Prostate gland (tissue), 2 donors: ENCODE results near the gene CHRD. TPM values are rescaled to one million over a fixed set of nuclear protein-coding genes. Genes with fewer than 3 reads are reported as not detected.
A peak's percentile ranks its signal among the peaks of the same experiment; 100 is the strongest.

Experiments used
- DNase-seq: peaks from one replicate; pipeline ENCODE4 v3.0.0-alpha.2; 2019; ENCODE audit warnings: low spot score
- H3K27ac ChIP-seq, 2 donors: fragments of 200-600 bp; sonication (generic); 2 replicates each; pipeline ENCODE4 v1.5.1; 2017 to 2019
- H3K27me3 ChIP-seq: fragments of 200-600 bp; sonication (generic); replicated peaks from 2 replicates; pipeline ENCODE4 v1.5.1; 2019; ENCODE audit not compliant: insufficient read depth
- H3K36me3 ChIP-seq, 2 donors: fragments of 200-600 bp; sonication (generic); 1 replicate in 1 of 2; 2 replicates in 1 of 2; pipeline versions ENCODE4 v1.5.1 to v1.8.1; 2017 to 2019
- H3K4me1 ChIP-seq: fragments of 200-600 bp; sonication (generic); replicated peaks from 2 replicates; pipeline ENCODE4 v1.5.1; 2019
- H3K4me3 ChIP-seq, 2 donors: fragments of 200-600 bp; sonication (generic); 2 replicates each; pipeline ENCODE4 v1.5.1; 2017 to 2019
- H3K9me3 ChIP-seq: fragments of 200-600 bp; sonication (generic); 2 replicates; pipeline ENCODE4 v1.5.1; 2017
- POLR2A ChIP-seq: fragments of 450-650 bp; IDR thresholded peaks from one replicate; pipeline ENCODE4 v1.6.1; 2016; ENCODE audit warnings: antibody characterized with exemption, mild to moderate bottlenecking
- POLR2AphosphoS5 ChIP-seq: sonication (generic); formaldehyde crosslinking; IDR thresholded peaks from one replicate; pipeline ENCODE4 v1.6.1; 2017; ENCODE audit warnings: antibody characterized with exemption
- WGBS: methylation state at CpG from one replicate; pipeline ENCODE4 v1.1.5; 2018; 5-methylcytosine and 5-hydroxymethylcytosine counted together
- intact Hi-C: fragments of 100-400 bp; cut with DNase I; formaldehyde crosslinking; loops from one replicate; pipeline ENCODE4 v1.14.2; 2022
- total RNA-seq, 2 donors: library from RNA; depleted of rRNA; stranded (reverse); fragments of >200 nt; gene quantifications; one replicate each; pipeline ENCODE4 v1.1.0, GENCODE V29; 2016
- TF ChIP-seq, protein P1 (sequence below), 4 experiments: fragments of 200-600 bp in 2 of 4; fragments of 450-650 bp in 2 of 4; sonication (generic) in 2 of 4; IDR thresholded peaks; 1 replicate in 3 of 4; 2 replicates in 1 of 4; pipeline ENCODE4 v1.5.1; 2016 to 2019; ENCODE audit warnings: antibody characterized with exemption in 4 of 4, mild to moderate bottlenecking in 2 of 4, moderate library complexity in 2 of 4

CHRD gene
- total RNA-seq, 2 donors from 2014 or later: 2.5 to 8.0 TPM

DNA sequence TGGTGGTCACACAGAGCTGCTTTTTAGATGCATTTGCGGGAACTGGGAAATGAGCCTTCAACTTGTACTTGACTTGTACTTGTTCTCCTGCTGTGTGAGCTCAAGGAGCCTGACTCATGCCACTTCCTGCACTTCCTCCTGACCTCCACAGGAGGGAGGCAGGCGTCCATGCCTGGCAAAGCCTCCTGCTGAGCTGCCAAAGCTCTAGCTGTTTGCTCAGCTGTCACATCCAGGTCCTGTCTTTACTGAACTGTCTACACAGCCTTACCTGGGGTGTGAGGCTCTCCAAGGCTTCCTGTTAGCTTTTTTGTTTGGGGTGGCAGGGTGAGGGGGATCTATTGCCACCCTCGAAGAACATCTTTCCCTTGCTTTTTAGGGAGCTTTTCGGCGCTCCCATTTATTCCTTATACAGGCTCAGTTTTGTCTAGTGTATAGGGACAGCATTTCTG is 8.3 kb upstream of the CHRD start:
- Histone ChIP-seq H3K4me3 (no peak overlapping the region), H3K9me3 (no peaks in the 10 kb centered on the region), H3K27me3 (no peaks in the 10 kb centered on the region), H3K36me3 (no peaks in the 10 kb centered on the region), H3K27ac (no peak overlapping the region), H3K4me1 (peaks cover 6% of the 10 kb centered on the region)
- TF ChIP-seq, protein P1, sequence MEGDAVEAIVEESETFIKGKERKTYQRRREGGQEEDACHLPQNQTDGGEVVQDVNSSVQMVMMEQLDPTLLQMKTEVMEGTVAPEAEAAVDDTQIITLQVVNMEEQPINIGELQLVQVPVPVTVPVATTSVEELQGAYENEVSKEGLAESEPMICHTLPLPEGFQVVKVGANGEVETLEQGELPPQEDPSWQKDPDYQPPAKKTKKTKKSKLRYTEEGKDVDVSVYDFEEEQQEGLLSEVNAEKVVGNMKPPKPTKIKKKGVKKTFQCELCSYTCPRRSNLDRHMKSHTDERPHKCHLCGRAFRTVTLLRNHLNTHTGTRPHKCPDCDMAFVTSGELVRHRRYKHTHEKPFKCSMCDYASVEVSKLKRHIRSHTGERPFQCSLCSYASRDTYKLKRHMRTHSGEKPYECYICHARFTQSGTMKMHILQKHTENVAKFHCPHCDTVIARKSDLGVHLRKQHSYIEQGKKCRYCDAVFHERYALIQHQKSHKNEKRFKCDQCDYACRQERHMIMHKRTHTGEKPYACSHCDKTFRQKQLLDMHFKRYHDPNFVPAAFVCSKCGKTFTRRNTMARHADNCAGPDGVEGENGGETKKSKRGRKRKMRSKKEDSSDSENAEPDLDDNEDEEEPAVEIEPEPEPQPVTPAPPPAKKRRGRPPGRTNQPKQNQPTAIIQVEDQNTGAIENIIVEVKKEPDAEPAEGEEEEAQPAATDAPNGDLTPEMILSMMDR (IDR thresholded peaks at IDR 0.05): peak; percentile 67 to 97 (median 92)
- TF ChIP-seq POLR2A (no peak), POLR2AphosphoS5 (peak; percentile 91)
- intact Hi-C loops: loop anchor here (5.0 kb wide), 1 partner anchor 171 kb away; no protein-coding TSS in a partner anchor
- peak; percentile 88 for DNase-seq
- WGBS: 38% methylated on average over 5 of the region's 5 CpGs

DNA sequence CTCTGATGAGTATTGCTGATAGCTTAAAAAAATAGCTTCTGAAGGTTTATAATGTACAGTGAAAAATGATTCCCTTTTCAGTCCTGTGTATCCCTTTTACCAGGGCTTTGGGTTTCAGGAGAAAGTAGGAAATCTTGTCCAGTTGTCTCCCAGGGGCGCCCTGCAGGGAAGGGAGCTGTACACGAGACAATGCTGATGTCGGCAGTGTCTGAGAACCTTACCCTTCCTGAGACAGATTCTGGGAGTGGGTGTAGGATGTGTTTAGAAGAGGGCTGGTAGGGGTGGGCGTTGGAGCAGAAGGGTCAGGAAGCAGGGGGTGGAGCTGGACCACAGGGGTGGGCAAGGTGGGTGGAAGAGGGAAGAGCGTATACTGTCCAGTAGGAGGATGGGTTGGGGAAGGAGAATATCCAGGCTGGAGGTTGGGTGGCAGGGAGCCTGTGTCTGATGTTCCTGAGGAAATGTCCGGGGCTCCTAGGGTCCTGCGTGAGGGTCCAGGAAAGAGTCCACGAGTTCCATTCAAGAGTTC is 7.5 kb upstream of the CHRD start:
- H3K36me3 ChIP-seq: no peaks in the 10 kb centered on the region
- TF ChIP-seq, protein P1 (IDR thresholded peaks at IDR 0.05): no peak
- TF ChIP-seq POLR2A (no peak), POLR2AphosphoS5 (no peak)
- 67% methylated on average over 8 of the region's 8 CpGs for WGBS
- DNase-seq: no peak
- H3K9me3 ChIP-seq: no peaks in the 10 kb centered on the region
- peaks cover 6% of the 10 kb centered on the region for H3K4me1 ChIP-seq
- H3K27me3 ChIP-seq: no peaks in the 10 kb centered on the region
- intact Hi-C loops: loop anchor here (5.0 kb wide), 1 partner anchor 170 kb away; no protein-coding TSS in a partner anchor
- H3K4me3 ChIP-seq: no peak overlapping the region
- H3K27ac ChIP-seq: no peak overlapping the region

DNA sequence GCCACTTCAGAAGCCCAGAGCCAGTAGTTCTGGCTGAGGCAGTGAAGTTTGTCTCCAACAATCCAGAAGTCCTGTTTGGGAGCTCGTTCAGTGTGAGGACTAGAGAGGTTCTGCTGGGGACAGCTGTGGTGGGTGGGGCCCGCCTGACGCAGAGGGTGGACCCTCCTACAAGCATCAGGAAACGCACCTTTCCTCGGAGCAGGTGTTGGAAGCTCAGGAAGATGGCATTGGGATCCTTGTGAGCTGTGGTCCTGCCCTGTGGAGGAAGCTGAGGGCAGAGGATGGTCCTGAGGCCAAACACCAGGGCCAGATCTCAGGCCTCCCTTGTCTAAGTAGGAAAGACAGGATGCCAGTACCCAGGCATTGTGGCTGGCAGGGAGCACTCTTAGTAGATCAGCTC is 6.9 kb upstream of the CHRD start:
- H3K4me1 ChIP-seq: peaks cover 6% of the 10 kb centered on the region
- no peak overlapping the region for H3K4me3 ChIP-seq
- no peaks in the 10 kb centered on the region for H3K9me3 ChIP-seq
- WGBS: 74% methylated on average over 5 of the region's 5 CpGs
- no peaks in the 10 kb centered on the region for H3K27me3 ChIP-seq
- no peaks in the 10 kb centered on the region for H3K36me3 ChIP-seq
- no peak for DNase-seq
- H3K27ac ChIP-seq: no peak overlapping the region
- intact Hi-C loops: loop anchor here (5.0 kb wide), 1 partner anchor 169 kb away; no protein-coding TSS in a partner anchor
- TF ChIP-seq, protein P1 (IDR thresholded peaks at IDR 0.05): no peak
- TF ChIP-seq POLR2A (no peak), POLR2AphosphoS5 (no peak)

DNA sequence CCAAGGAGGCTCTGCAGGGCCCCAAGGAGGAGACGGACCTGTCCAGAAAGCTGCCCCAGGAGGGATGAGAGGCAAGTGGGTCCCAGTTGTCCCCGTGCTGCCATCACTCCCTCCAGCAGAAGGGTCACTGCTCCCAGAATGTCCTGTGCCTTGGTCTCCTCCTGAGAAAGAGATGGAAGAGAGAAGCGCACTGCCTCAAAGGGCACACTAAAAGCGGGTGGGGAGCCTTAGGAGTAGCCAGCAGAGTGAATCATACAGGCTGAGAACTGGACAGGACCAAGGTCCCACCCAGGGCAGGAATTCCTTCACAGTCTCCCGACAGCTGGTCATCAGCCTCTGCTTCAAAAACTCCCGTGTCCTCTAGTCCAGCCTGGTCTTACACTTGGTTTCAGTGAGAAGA is 6.4 kb upstream of the CHRD start:
- Histone ChIP-seq H3K27ac (no peak overlapping the region), H3K4me3 (no peak overlapping the region), H3K36me3 (no peaks in the 10 kb centered on the region), H3K9me3 (no peaks in the 10 kb centered on the region), H3K27me3 (no peaks in the 10 kb centered on the region), H3K4me1 (peaks cover 6% of the 10 kb centered on the region)
- DNase-seq: no peak
- intact Hi-C loops: loop anchor here (5.0 kb wide), 1 partner anchor 169 kb away; no protein-coding TSS in a partner anchor
- 90% methylated on average over 6 of the region's 6 CpGs for WGBS
- TF ChIP-seq, protein P1 (IDR thresholded peaks at IDR 0.05): no peak
- TF ChIP-seq POLR2AphosphoS5 (no peak), POLR2A (no peak)
